GM19238 (cell line): ENCODE results near the gene PDCD4.
"Not testable (repeated sequence)": the region's sequence is repeated elsewhere in the genome, so short reads cannot be mapped to it uniquely, and the experiment has no call there.

Source experiments
- DNase-seq: peaks from one replicate; pipeline ENCODE4 v3.0.0; 2011; ENCODE audit warnings: low spot score; ENCODE audit not compliant: insufficient read length

Gene PDCD4

GRCh38 chr10:110881247-110881646 is 9.5 kb downstream of the PDCD4 start:
- DNase-seq = no peak

- no peak for DNase-seq
These were observed 10.2 kb downstream of the PDCD4 start for GRCh38 chr10:110881905-110882304.

- DNase-seq = no peak
These were observed 12.2 kb downstream of the PDCD4 start for GRCh38 chr10:110883924-110884323.

GRCh38 chr10:110885932-110886674 is 14.4 kb downstream of the PDCD4 start:
- DNase-seq = no peak

- no peak for DNase-seq
These were observed 15.8 kb downstream of the PDCD4 start for GRCh38 chr10:110887560-110887959.

GRCh38 chr10:110892602-110893288 is 21.0 kb downstream of the PDCD4 start:
- DNase-seq = no peak

GRCh38 chr10:110893559-110894179 is 21.9 kb downstream of the PDCD4 start:
- DNase-seq = no peak

GRCh38 chr10:110897184-110897583 is 25.5 kb downstream of the PDCD4 start:
- no peak for DNase-seq

- no peak for DNase-seq
These were observed 26.7 kb downstream of the PDCD4 start for GRCh38 chr10:110898391-110898790.

GRCh38 chr10:110900983-110901382 is 29.3 kb downstream of the PDCD4 start:
- no peak for DNase-seq

GRCh38 chr10:110901954-110902819 is 30.5 kb downstream of the PDCD4 start:
- no peak for DNase-seq

- DNase-seq = no peak
These were observed 31.9 kb downstream of the PDCD4 start for GRCh38 chr10:110903280-110904278.

GRCh38 chr10:110910138-110910537 is 38.4 kb downstream of the PDCD4 start:
- no peak for DNase-seq

- no peak for DNase-seq
These were observed 40.6 kb downstream of the PDCD4 start for GRCh38 chr10:110912374-110912773.

- DNase-seq = no peak
These were observed 42.7 kb downstream of the PDCD4 start for GRCh38 chr10:110914431-110914830.

- no peak for DNase-seq
These were observed 43.3 kb downstream of the PDCD4 start for GRCh38 chr10:110915035-110915434.

GRCh38 chr10:110915600-110915999 is 43.9 kb downstream of the PDCD4 start:
- DNase-seq = not testable (repeated sequence)

GRCh38 chr10:110916554-110917346 is 45.0 kb downstream of the PDCD4 start:
- DNase-seq = no peak

GRCh38 chr10:110918269-110918642 is 46.5 kb downstream of the PDCD4 start:
- DNase-seq = no peak
